DND-41 (cell line): ENCODE measurements around the gene CRCP.

ENCODE experiments used
- EZH2 ChIP-seq: IDR thresholded peaks from 3 replicates; pipeline ENCODE4 v1.6.1; 2012; ENCODE audit warnings: borderline replicate concordance, low read depth, mild to moderate bottlenecking, moderate library complexity, low read length, inconsistent platforms; ENCODE audit not compliant: severe bottlenecking
- TF ChIP-seq, protein P1 (sequence below): IDR thresholded peaks from 2 replicates; pipeline ENCODE4 v1.5.1; 2012; ENCODE audit warnings: borderline replicate concordance, low read length, moderate library complexity, mild to moderate bottlenecking; ENCODE audit not compliant: poor library complexity, severe bottlenecking; ENCODE audit errors: extremely low read depth

DNA sequence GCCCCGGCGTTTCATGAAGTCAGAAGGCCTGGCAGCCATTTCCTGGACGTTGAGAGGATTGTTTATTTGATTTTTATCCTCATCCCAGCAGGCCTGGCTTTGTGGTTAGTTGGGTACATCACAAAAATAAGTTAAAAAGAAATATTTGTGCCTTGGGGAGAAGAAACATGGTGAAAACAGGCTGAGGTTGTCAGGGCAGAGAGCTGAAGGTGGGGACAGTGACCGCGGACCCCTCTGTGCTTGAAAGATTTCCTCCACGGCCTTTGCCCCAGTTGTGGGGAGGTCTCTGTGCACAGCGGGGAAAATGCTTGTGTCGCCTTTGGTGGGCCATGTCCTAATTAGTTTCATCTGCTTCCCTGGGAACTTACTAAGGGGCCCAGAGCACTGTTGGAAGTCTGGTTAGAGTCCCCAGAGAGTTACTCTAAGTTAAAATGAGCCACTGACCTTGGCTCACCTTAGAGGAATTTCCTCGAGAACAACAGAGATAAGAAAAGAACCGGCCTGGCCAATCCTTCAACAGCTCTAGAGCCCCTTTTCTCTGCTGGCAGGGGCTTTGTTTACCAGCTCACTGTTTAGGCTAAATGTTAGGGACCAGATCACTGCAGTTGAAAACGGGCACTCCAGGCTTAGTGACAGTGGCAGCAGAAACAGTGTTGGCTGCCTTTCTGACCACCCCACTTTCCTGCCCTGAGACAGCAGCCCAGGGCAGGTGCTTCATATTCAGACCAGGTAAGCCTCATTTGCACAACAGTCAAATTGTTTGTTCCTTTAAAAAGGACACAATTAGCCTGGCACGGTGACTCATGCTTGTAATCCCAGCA is 37.9 kb downstream of the CRCP start:
- TF ChIP-seq, protein P1, sequence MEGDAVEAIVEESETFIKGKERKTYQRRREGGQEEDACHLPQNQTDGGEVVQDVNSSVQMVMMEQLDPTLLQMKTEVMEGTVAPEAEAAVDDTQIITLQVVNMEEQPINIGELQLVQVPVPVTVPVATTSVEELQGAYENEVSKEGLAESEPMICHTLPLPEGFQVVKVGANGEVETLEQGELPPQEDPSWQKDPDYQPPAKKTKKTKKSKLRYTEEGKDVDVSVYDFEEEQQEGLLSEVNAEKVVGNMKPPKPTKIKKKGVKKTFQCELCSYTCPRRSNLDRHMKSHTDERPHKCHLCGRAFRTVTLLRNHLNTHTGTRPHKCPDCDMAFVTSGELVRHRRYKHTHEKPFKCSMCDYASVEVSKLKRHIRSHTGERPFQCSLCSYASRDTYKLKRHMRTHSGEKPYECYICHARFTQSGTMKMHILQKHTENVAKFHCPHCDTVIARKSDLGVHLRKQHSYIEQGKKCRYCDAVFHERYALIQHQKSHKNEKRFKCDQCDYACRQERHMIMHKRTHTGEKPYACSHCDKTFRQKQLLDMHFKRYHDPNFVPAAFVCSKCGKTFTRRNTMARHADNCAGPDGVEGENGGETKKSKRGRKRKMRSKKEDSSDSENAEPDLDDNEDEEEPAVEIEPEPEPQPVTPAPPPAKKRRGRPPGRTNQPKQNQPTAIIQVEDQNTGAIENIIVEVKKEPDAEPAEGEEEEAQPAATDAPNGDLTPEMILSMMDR = no peak
- no peak for TF ChIP-seq EZH2
